D721Med (cell line): ENCODE data around the gene GALR2.

Source experiments
- DNase-seq: peaks from one replicate; pipeline ENCODE4 v3.0.0; 2011; ENCODE audit warnings: low spot score; ENCODE audit not compliant: insufficient read length
- FAIRE-seq: peaks from 2 replicates; lab custom pipeline; 2011; peaks lifted over from hg19 to GRCh38; lab: Jason Lieb, UNC
- TF ChIP-seq, protein P1 (sequence below): IDR thresholded peaks from 2 replicates; pipeline ENCODE4 v1.5.1; 2012; ENCODE audit warnings: mild to moderate bottlenecking, control low read depth; ENCODE audit not compliant: insufficient read depth; ENCODE audit errors: missing control alignments

Gene GALR2

GRCh38 chr17:76083536-76084182 is 9.1 kb downstream of the GALR2 start:
- no peak for FAIRE-seq

GRCh38 chr17:76085066-76085730 is 10.6 kb downstream of the GALR2 start:
- no peak for DNase-seq
- TF ChIP-seq, protein P1, sequence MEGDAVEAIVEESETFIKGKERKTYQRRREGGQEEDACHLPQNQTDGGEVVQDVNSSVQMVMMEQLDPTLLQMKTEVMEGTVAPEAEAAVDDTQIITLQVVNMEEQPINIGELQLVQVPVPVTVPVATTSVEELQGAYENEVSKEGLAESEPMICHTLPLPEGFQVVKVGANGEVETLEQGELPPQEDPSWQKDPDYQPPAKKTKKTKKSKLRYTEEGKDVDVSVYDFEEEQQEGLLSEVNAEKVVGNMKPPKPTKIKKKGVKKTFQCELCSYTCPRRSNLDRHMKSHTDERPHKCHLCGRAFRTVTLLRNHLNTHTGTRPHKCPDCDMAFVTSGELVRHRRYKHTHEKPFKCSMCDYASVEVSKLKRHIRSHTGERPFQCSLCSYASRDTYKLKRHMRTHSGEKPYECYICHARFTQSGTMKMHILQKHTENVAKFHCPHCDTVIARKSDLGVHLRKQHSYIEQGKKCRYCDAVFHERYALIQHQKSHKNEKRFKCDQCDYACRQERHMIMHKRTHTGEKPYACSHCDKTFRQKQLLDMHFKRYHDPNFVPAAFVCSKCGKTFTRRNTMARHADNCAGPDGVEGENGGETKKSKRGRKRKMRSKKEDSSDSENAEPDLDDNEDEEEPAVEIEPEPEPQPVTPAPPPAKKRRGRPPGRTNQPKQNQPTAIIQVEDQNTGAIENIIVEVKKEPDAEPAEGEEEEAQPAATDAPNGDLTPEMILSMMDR: no peak
- FAIRE-seq: no peak

More at GRCh38 chr17:76083536-76084182, 9.1 kb downstream of the GALR2 start:
- TF ChIP-seq, protein P1: no peak
- DNase-seq: no peak

GRCh38 chr17:76085731-76086366 is 11.3 kb downstream of the GALR2 start:
- FAIRE-seq (no peak), DNase-seq (no peak)
- TF ChIP-seq, protein P1: no peak

GRCh38 chr17:76086384-76086783 is 11.8 kb downstream of the GALR2 start:
- FAIRE-seq (no peak), DNase-seq (no peak)
- TF ChIP-seq, protein P1: no peak

DNA sequence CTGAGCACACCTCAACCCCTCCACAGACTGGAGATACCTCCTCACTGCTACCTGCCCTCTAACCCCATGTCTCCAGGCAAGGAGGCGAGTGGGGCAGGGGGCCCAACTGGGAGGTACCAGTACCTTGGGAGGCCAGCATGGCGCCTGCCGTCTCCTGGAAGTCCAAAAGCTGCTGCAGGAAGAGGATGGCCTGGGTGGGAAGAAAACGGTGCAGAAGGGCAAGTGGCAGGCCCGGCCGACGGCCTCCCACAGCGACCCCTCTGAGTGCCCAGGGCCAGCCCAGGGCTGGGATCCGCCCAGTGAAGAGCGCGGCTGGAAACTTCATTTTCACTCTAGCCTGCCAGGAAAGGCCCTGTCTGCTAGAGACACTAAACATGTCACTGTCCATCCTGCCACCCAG is 12.9 kb downstream of the GALR2 start:
- DNase-seq: peak; percentile 6
- TF ChIP-seq, protein P1: no peak

DNA sequence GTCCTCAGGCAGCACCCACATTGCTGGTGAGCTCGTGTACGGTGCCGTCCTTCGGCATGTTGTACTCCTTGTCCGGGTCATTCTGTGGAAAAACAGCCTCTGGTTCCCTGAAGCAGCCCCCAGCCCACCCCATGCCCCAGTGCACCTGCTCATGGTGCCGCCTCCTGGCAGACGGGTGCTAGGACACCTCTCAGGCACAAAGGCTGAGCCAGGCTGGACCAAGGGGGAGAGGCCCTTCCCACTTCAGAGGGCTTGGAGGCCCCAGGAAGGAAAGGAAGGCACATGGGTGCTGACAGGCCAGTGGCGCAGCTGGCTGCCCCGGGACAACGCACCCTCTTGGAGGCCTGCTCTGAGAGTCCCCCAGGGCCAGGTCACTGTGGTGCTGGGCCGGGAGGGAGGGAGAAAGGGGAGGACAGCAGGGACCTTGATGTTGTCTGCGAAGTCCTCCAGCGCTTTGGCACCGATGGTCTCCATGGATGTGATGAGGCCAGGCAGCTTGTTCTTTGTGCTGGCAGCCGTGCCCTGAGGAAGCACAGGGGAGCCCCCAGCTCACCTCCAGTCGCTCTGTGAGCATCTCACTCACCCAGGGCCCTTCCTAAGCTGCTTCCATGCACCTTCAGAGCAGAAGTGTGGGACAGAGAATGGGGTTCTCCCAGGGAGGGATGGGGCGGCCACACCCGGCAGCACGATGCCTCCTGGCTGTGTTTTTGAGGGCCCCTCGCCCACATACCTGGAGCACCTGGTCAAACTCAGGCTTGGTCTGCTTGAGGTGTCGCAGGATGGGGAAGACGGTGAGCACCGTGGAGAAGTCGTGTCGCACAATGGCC is 13.7 kb downstream of the GALR2 start:
- FAIRE-seq (no peak), DNase-seq (peak; percentile 11)
- TF ChIP-seq, protein P1: no peak

More for the DNA sequence above, 12.9 kb downstream of the GALR2 start:
- FAIRE-seq: no peak
